A549 (cell line): Measurements from ENCODE around the gene CPE.

ENCODE experiments used
- BHLHE40 ChIP-seq: IDR thresholded peaks from 2 replicates; pipeline ENCODE4 v1.6.1; 2012; ENCODE audit warnings: low read depth, low read length, inconsistent platforms
- CTCF ChIP-seq: fragments of >200 bp; sonication (Bioruptor Twin); formaldehyde crosslinking; IDR thresholded peaks from 3 replicates; pipeline ENCODE4 v1.5.1; 2016
- EP300 ChIP-seq, 2 experiments: fragments of >200 bp; sonication (Bioruptor Twin); formaldehyde crosslinking; IDR thresholded peaks; 2 replicates in 1 of 2; 3 replicates in 1 of 2; pipeline ENCODE4 v1.6.1; 2016 to 2017
- POLR2AphosphoS2 ChIP-seq: conservative IDR thresholded peaks from 2 replicates; pipeline ENCODE4 v1.6.1; 2012; ENCODE audit warnings: low read length, improper control_type of control experiment, inconsistent platforms
- ZC3H11A ChIP-seq: fragments of 450-650 bp; IDR thresholded peaks from 2 replicates; pipeline ENCODE4 v1.6.1; 2014; ENCODE audit warnings: antibody characterized with exemption, mild to moderate bottlenecking

GRCh38 chr4:165379678-165380064 is 863 bp downstream of the CPE start:
- TF ChIP-seq CTCF (no peak), EP300 (IDR thresholded peaks at IDR 0.05) (no peak), BHLHE40 (no peak), ZC3H11A (no peak), POLR2AphosphoS2 (no peak)
